HepG2 (cell line): ENCODE measurements around the gene CHN1.

Experiments used
- AKAP8 ChIP-seq: sonication (generic); formaldehyde crosslinking; IDR thresholded peaks from 2 replicates; pipeline ENCODE4 v1.5.1; 2020; ENCODE audit warnings: mild to moderate bottlenecking, missing genetic modification reagents
- CREB3 ChIP-seq: sonication (generic); formaldehyde crosslinking; IDR thresholded peaks from 2 replicates; pipeline ENCODE4 v1.5.0; 2020; ENCODE audit warnings: missing genetic modification reagents
- CTCF ChIP-seq: sonication (generic); formaldehyde crosslinking; IDR thresholded peaks from 2 replicates; pipeline ENCODE4 v1.5.0; 2020; ENCODE audit warnings: mild to moderate bottlenecking, missing genetic modification reagents, moderate library complexity
- GMEB2 ChIP-seq: IDR thresholded peaks from 2 replicates; pipeline ENCODE4 v1.6.1; 2016; ENCODE audit warnings: missing biosample characterization, missing genetic modification reagents, low read depth
- PPARG ChIP-seq: conservative IDR thresholded peaks from 2 replicates; pipeline ENCODE4 v1.6.1; 2016; ENCODE audit warnings: missing biosample characterization, missing genetic modification reagents
- RAD51 ChIP-seq: fragments of 450-650 bp; IDR thresholded peaks from 2 replicates; pipeline ENCODE4 v1.6.1; 2016; ENCODE audit warnings: borderline replicate concordance
- ZMYM3 ChIP-seq: sonication (generic); formaldehyde crosslinking; IDR thresholded peaks from 2 replicates; pipeline ENCODE4 v1.5.1; 2020; ENCODE audit warnings: mild to moderate bottlenecking, missing genetic modification reagents
- ZNF10 ChIP-seq: sonication (generic); formaldehyde crosslinking; IDR thresholded peaks from 2 replicates; pipeline ENCODE4 v1.4.0; 2020; ENCODE audit warnings: mild to moderate bottlenecking, low read depth, missing genetic modification reagents, borderline replicate concordance
- ZNF766 ChIP-seq: sonication (generic); formaldehyde crosslinking; IDR thresholded peaks from 2 replicates; pipeline ENCODE4 v1.5.0; 2020; ENCODE audit warnings: missing genetic modification reagents, borderline replicate concordance
- ZNF850 ChIP-seq: sonication (generic); formaldehyde crosslinking; conservative IDR thresholded peaks from 2 replicates; pipeline ENCODE4 v1.9.0; 2021; ENCODE audit warnings: mild to moderate bottlenecking, missing genetic modification reagents

- TF ChIP-seq CTCF (no peak), ZNF850 (CRISPR knock-in tag) (no peak), GMEB2 (CRISPR knock-in tag) (no peak), CREB3 (CRISPR knock-in tag) (no peak), RAD51 (no peak), AKAP8 (CRISPR knock-in tag) (no peak), ZNF766 (no peak), ZMYM3 (CRISPR knock-in tag) (no peak), ZNF10 (CRISPR knock-in tag) (no peak), PPARG (no peak)
Observed at GRCh38 chr2:175022923-175023322, 17.7 kb upstream of the CHN1 start.
